Urinary bladder (tissue), 4 donors: ENCODE results near the gene GPT2. TPM values are rescaled to one million over a fixed set of nuclear protein-coding genes. Genes with fewer than 3 reads are reported as not detected.
"Not testable (repeated sequence)": the region's sequence is repeated elsewhere in the genome, so short reads cannot be mapped to it uniquely, and the experiment has no call there.

Source experiments
- DNase-seq: peaks from one replicate; pipeline ENCODE4 v3.0.0-alpha.2; 2015; ENCODE audit errors: extremely low spot score
- H3K27ac ChIP-seq: one replicate; pipeline ENCODE4 v1.5.1; 2013; ENCODE audit warnings: low read depth, mild to moderate bottlenecking, moderate library complexity
- H3K36me3 ChIP-seq: one replicate; pipeline ENCODE4 v1.6.1; 2013; ENCODE audit warnings: mild to moderate bottlenecking, moderate library complexity; ENCODE audit not compliant: insufficient read depth
- H3K4me1 ChIP-seq: one replicate; pipeline ENCODE4 v1.6.1; 2013; ENCODE audit warnings: mild to moderate bottlenecking, moderate library complexity; ENCODE audit not compliant: insufficient read depth
- H3K4me3 ChIP-seq: one replicate; pipeline ENCODE4 v1.5.1; 2013; ENCODE audit warnings: low read depth, low read length
- WGBS: extraction: QIAGEN DNeasy Blood & Tissue Kit; methylation state at CpG from one replicate; pipeline ENCODE4 v1.1.7; 2013; 5-methylcytosine and 5-hydroxymethylcytosine counted together
- polyA plus RNA-seq: library from polyadenylated mRNA; stranded (reverse); fragments of 200-250 nt; gene quantifications from one replicate; pipeline ENCODE4 v1.2.3, GENCODE V29; 2013
- total RNA-seq: library from RNA; depleted of rRNA; stranded (reverse); fragments of >200 nt; gene quantifications from one replicate; pipeline ENCODE4 v1.2.3, GENCODE V29; 2014
- donor health status: healthy with polysubstance abuse.
- donor health status: healthy.

GPT2 gene
- total and polyA plus RNA-seq, 2 donors = 3.7 to 4.8 TPM

DNA sequence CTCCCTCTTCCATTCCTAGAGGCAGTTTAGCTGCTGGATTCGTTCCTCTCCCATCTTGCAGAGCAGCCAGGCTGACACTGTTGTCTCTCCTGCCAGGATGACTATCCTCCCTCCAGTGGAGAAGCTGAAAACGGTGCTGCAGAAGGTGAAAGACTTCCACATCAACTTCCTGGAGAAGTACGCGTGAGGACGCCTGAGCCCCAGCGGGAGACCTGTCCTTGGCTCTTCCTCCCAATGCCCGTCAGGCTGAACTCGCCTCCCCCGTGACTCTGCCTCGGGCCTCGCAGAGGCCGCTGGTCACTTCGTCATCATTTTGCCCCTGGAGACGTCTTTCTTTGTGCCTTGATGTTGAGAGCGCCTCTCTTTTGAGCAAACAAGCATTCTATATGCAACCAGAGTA is 44.6 kb downstream of the GPT2 start:
- 88% methylated on average over 15 of the region's 15 CpGs for WGBS
- no peak overlapping the region for H3K27ac ChIP-seq
- H3K4me1 ChIP-seq = no peaks in the 10 kb centered on the region
- no peak overlapping the region for H3K4me3 ChIP-seq
- no peak for DNase-seq
- H3K36me3 ChIP-seq = no peaks in the 10 kb centered on the region

GRCh38 chr16:46929378-46930332 is 45.5 kb downstream of the GPT2 start:
- Histone ChIP-seq H3K4me3 (no peak overlapping the region), H3K4me1 (no peaks in the 10 kb centered on the region), H3K36me3 (no peaks in the 10 kb centered on the region), H3K27ac (no peak overlapping the region)
- DNase-seq = no peak
- 66% methylated on average over 43 of the region's 43 CpGs for WGBS

- Histone ChIP-seq H3K36me3 (no peaks in the 10 kb centered on the region), H3K27ac (no peak overlapping the region), H3K4me3 (no peak overlapping the region), H3K4me1 (no peaks in the 10 kb centered on the region)
- DNase-seq = no peak
- WGBS = 66% methylated on average over 8 of the region's 8 CpGs
Measured at GRCh38 chr16:46930861-46931260, 46.7 kb downstream of the GPT2 start.

- Histone ChIP-seq H3K4me1 (no peaks in the 10 kb centered on the region), H3K27ac (no peak overlapping the region), H3K4me3 (no peak overlapping the region), H3K36me3 (no peaks in the 10 kb centered on the region)
- WGBS = 61% methylated on average over 7 of the region's 7 CpGs
- no peak for DNase-seq
Measured at GRCh38 chr16:46932802-46933201, 48.6 kb downstream of the GPT2 start.

DNA sequence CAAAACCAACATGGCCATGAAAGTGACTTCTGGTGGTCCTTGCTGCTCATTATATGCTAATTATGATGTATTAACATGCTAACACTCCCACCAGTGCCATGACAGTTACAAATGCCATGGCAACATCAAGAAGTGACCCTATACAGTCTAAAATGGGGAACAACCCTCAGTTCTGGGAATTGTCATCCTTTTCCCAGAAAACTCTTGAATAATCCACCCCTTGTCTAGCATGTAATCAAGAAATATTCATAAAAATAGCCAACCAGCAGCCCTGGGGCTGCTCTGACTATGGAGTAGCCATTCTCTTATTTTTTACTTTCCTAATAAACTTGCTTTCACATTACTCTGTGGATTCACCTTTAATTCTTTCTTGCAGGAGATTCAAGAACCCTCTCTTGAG is 53.4 kb downstream of the GPT2 start:
- Histone ChIP-seq H3K36me3 (no peaks in the 10 kb centered on the region), H3K4me3 (no peak overlapping the region), H3K4me1 (no peaks in the 10 kb centered on the region), H3K27ac (no peak overlapping the region)
- DNase-seq = no peak

- H3K27ac ChIP-seq, H3K4me3 ChIP-seq, H3K4me1 ChIP-seq, DNase-seq, H3K36me3 ChIP-seq: not testable (repeated sequence)
- 84% methylated on average over 8 of the region's 8 CpGs for WGBS
Measured at GRCh38 chr16:46944713-46945112, 60.6 kb downstream of the GPT2 start.

DNA sequence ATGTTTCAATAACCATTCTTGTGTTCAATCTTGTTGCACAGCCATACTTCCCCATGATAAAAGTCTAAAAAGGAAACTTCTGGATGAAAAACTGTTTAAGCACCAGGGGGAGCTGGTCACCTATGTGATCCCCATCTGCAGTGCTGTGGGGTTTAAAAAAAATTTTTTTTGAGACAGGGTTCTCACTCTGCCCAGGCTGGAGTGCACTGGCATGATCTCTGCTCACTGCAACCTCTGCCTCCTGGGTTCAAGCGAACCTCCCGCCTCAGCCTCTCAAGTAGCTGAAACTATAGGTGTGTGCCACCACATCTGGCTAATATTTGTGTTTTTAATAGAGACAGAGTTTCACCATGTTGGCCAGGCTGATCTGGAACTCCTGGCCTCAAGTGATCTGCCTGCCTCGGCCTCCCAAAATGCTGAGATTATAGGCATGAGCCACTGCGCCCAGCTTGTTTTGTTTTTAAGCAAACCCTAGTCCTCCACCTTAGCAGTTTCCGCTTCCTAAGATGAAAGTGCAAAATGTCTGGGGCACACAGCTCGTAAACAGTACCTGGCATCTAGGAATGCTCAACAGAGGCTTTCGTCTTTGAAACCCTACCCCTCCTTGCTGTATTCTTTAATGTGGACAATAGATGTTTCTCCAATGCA is 63.9 kb downstream of the GPT2 start:
- Histone ChIP-seq H3K4me3 (no peak overlapping the region), H3K36me3 (no peaks in the 10 kb centered on the region), H3K4me1 (no peaks in the 10 kb centered on the region), H3K27ac (no peak overlapping the region)
- no peak for DNase-seq
- 83% methylated on average over 7 of the region's 7 CpGs for WGBS

GRCh38 chr16:46948548-46949166 is 64.5 kb downstream of the GPT2 start:
- H3K4me3 ChIP-seq = no peak overlapping the region

GRCh38 chr16:46949241-46949892 is 65.2 kb downstream of the GPT2 start:
- peaks cover 2% of the 10 kb centered on the region for H3K36me3 ChIP-seq
- no peak overlapping the region for H3K27ac ChIP-seq
- WGBS = 82% methylated on average over 7 of the region's 7 CpGs

More at GRCh38 chr16:46948548-46949166, 64.5 kb downstream of the GPT2 start:
- Histone ChIP-seq H3K4me1 (no peaks in the 10 kb centered on the region), H3K36me3 (no peaks in the 10 kb centered on the region), H3K27ac (no peak overlapping the region)
- WGBS = 74% methylated on average over 4 of the region's 4 CpGs
- no peak for DNase-seq

DNA sequence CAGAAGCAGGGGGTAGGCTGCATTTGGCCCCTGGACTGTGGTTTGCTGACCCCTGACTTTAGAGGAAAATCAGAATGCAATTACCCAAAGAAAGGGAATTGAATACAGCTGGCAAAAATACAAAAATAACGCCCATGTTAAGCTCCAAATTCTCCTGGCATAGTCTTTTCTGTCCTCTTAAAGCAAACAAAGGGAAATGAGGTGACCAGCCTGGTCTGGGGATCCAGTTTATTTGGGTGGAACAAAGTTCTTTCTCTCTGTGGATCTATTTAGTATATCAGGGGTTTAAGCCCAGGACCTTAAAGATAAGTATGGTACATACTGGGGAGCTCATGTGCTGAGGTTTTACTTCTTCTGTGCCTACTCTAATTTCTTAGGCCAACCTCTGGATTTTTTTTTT is 65.8 kb downstream of the GPT2 start:
- 56% methylated on average over 1 of the region's 1 CpG for WGBS
- no peak overlapping the region for H3K4me3 ChIP-seq
- H3K36me3 ChIP-seq = peaks cover 6% of the 10 kb centered on the region
- no peak overlapping the region for H3K27ac ChIP-seq
- no peak for DNase-seq
- H3K4me1 ChIP-seq = no peaks in the 10 kb centered on the region

More at GRCh38 chr16:46949241-46949892, 65.2 kb downstream of the GPT2 start:
- DNase-seq = no peak
- no peaks in the 10 kb centered on the region for H3K4me1 ChIP-seq
- no peak overlapping the region for H3K4me3 ChIP-seq

GRCh38 chr16:46954562-46954961 is 70.4 kb downstream of the GPT2 start:
- 80% methylated on average over 5 of the region's 5 CpGs for WGBS
- H3K4me3 ChIP-seq = no peak overlapping the region
- no peak overlapping the region for H3K27ac ChIP-seq
- no peak for DNase-seq
- H3K36me3 ChIP-seq = peaks cover 6% of the 10 kb centered on the region
- no peaks in the 10 kb centered on the region for H3K4me1 ChIP-seq

- peaks cover 4% of the 10 kb centered on the region for H3K36me3 ChIP-seq
- 59% methylated on average over 9 of the region's 9 CpGs for WGBS
- DNase-seq = no peak
Measured at GRCh38 chr16:46961373-46962353, 77.5 kb downstream of the GPT2 start.

More at GRCh38 chr16:46961373-46962353, 77.5 kb downstream of the GPT2 start:
- Histone ChIP-seq H3K27ac (no peak overlapping the region), H3K4me3 (no peak overlapping the region), H3K4me1 (no peaks in the 10 kb centered on the region)
